Measurements from ENCODE around the gene DNAJC10.

- TF ChIP-seq CTCF (IDR thresholded peaks at IDR 0.05): no peak
- no peak for TF ChIP-seq POLR2A (IDR thresholded peaks at IDR 0.05)
Observed at GRCh38 chr2:182717416-182717815, 1.4 kb downstream of the DNAJC10 start.

Data from ovary (tissue), 3 donors.